Body of pancreas (tissue), 4 donors: ENCODE measurements around the gene HACD1.

Experiments
- POLR2A ChIP-seq, 3 donors: fragments of 450-650 bp; IDR thresholded peaks; one replicate each; pipeline ENCODE4 v1.6.1; 2016; ENCODE audit warnings: antibody characterized with exemption in 3 of 3, mild to moderate bottlenecking in 2 of 3
- TF ChIP-seq, protein P1 (sequence below), 7 experiments: fragments of 450-650 bp in 4 of 7; fragments of 200-600 bp in 3 of 7; sonication (generic) in 3 of 7; IDR thresholded peaks; one replicate each; pipeline ENCODE4 v1.5.1; 2016 to 2019; ENCODE audit warnings: antibody characterized with exemption in 7 of 7

DNA sequence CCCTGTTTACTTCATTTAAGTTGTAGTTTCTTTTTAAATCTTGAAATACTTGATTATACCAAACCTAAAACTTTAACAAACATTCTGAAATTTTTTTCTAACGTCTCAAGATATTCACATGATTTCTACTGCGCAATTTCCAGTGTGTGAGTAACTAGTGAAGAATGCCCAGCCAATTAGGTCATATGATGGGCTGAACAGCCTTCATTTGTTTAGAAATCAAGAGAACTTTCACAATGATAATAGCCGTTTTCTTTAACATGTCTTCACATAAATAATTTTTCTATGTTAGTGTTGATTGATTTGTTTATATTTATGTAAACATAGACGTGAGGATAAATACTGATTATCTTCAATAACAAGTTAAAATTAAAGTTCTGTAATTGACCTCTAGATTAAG is 48.6 kb upstream of the HACD1 start:
- TF ChIP-seq, protein P1, sequence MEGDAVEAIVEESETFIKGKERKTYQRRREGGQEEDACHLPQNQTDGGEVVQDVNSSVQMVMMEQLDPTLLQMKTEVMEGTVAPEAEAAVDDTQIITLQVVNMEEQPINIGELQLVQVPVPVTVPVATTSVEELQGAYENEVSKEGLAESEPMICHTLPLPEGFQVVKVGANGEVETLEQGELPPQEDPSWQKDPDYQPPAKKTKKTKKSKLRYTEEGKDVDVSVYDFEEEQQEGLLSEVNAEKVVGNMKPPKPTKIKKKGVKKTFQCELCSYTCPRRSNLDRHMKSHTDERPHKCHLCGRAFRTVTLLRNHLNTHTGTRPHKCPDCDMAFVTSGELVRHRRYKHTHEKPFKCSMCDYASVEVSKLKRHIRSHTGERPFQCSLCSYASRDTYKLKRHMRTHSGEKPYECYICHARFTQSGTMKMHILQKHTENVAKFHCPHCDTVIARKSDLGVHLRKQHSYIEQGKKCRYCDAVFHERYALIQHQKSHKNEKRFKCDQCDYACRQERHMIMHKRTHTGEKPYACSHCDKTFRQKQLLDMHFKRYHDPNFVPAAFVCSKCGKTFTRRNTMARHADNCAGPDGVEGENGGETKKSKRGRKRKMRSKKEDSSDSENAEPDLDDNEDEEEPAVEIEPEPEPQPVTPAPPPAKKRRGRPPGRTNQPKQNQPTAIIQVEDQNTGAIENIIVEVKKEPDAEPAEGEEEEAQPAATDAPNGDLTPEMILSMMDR (IDR thresholded peaks at IDR 0.05), result no peak
- TF ChIP-seq POLR2A (IDR thresholded peaks at IDR 0.05), result no peak
